HepG2 (cell line): ENCODE results near the gene PEX10. TPM values are rescaled to one million over a fixed set of nuclear protein-coding genes. Genes with fewer than 3 reads are reported as not detected.
A peak's percentile ranks its signal among the peaks of the same experiment; 100 is the strongest.

Experiments used
- BCL6 ChIP-seq: IDR thresholded peaks from 2 replicates; pipeline ENCODE4 v1.6.1; 2016; ENCODE audit warnings: missing genetic modification reagents, missing compliant biosample characterization
- FOXO1 ChIP-seq: sonication (generic); formaldehyde crosslinking; IDR thresholded peaks from 2 replicates; pipeline ENCODE4 v1.4.0; 2020; ENCODE audit warnings: missing genetic modification reagents
- HNRNPK ChIP-seq: fragments of 200-400 bp; formaldehyde crosslinking; IDR thresholded peaks from 2 replicates; pipeline ENCODE4 v1.6.1; 2018; ENCODE audit warnings: low read length, low read depth, moderate library complexity, mild to moderate bottlenecking; ENCODE audit not compliant: poor library complexity, severe bottlenecking
- KAT7 ChIP-seq: IDR thresholded peaks from 2 replicates; pipeline ENCODE4 v1.6.1; 2018; ENCODE audit warnings: borderline replicate concordance, missing compliant biosample characterization
- KDM3A ChIP-seq: IDR thresholded peaks from 2 replicates; pipeline ENCODE4 v1.6.1; 2018; ENCODE audit warnings: low read depth, missing compliant biosample characterization
- RXRB ChIP-seq: IDR thresholded peaks from 2 replicates; pipeline ENCODE4 v1.6.1; 2016; ENCODE audit warnings: borderline replicate concordance, missing genetic modification reagents, missing compliant biosample characterization
- SRF ChIP-seq: IDR thresholded peaks from 2 replicates; pipeline ENCODE4 v1.6.1; 2011; ENCODE audit warnings: mild to moderate bottlenecking, low read depth, low read length, moderate library complexity
- SRSF1 ChIP-seq: fragments of 200-400 bp; formaldehyde crosslinking; optimal IDR thresholded peaks from 2 replicates; pipeline ENCODE3; 2017; ENCODE audit warnings: mild to moderate bottlenecking, low read depth, low read length, moderate library complexity
- SYNCRIP ChIP-seq: fragments of 200-400 bp; formaldehyde crosslinking; IDR thresholded peaks from 2 replicates; pipeline ENCODE4 v1.6.1; 2018; ENCODE audit warnings: mild to moderate bottlenecking, low read depth, low read length; ENCODE audit not compliant: insufficient read depth
- TBX2 ChIP-seq: sonication (generic); formaldehyde crosslinking; IDR thresholded peaks from 2 replicates; pipeline ENCODE4 v1.5.0; 2020; ENCODE audit warnings: missing genetic modification reagents, mild to moderate bottlenecking, borderline replicate concordance
- TGIF2 ChIP-seq: IDR thresholded peaks from 2 replicates; pipeline ENCODE4 v1.6.1; 2016; ENCODE audit warnings: control low read depth, missing compliant biosample characterization
- ZBED4 ChIP-seq: sonication (generic); formaldehyde crosslinking; IDR thresholded peaks from 2 replicates; pipeline ENCODE4 v1.4.0; 2020; ENCODE audit warnings: missing genetic modification reagents, borderline replicate concordance
- ZBTB7B ChIP-seq: sonication (generic); formaldehyde crosslinking; IDR thresholded peaks from 2 replicates; pipeline ENCODE4 v1.4.0; 2020; ENCODE audit warnings: missing genetic modification reagents
- ZNF18 ChIP-seq: sonication (generic); formaldehyde crosslinking; IDR thresholded peaks from 2 replicates; pipeline ENCODE4 v1.8.0; 2022; ENCODE audit warnings: mild to moderate bottlenecking, missing genetic modification reagents; ENCODE audit not compliant: insufficient replicate concordance
- ZNF260 ChIP-seq: sonication (generic); formaldehyde crosslinking; IDR thresholded peaks from 2 replicates; pipeline ENCODE4 v1.4.0; 2020; ENCODE audit warnings: missing genetic modification reagents, low read depth, mild to moderate bottlenecking, borderline replicate concordance
- ZNF431 ChIP-seq: sonication (generic); formaldehyde crosslinking; IDR thresholded peaks from 2 replicates; pipeline ENCODE4 v1.9.0; 2022; ENCODE audit warnings: missing genetic modification reagents, low read depth, mild to moderate bottlenecking, borderline replicate concordance
- ZNF44 ChIP-seq: sonication (generic); formaldehyde crosslinking; IDR thresholded peaks from 2 replicates; pipeline ENCODE4 v1.5.1; 2020; ENCODE audit warnings: mild to moderate bottlenecking, missing genetic modification reagents
- ZNF468 ChIP-seq: sonication (generic); formaldehyde crosslinking; IDR thresholded peaks from 2 replicates; pipeline ENCODE4 v1.8.0; 2022; ENCODE audit warnings: mild to moderate bottlenecking, moderate library complexity, missing genetic modification reagents
- ZNF556 ChIP-seq: sonication (generic); formaldehyde crosslinking; IDR thresholded peaks from 2 replicates; pipeline ENCODE4 v1.4.0; 2020; ENCODE audit warnings: mild to moderate bottlenecking, missing genetic modification reagents, borderline replicate concordance
- ZNF703 ChIP-seq: sonication (generic); formaldehyde crosslinking; IDR thresholded peaks from 2 replicates; pipeline ENCODE4 v1.5.1; 2020; ENCODE audit warnings: missing genetic modification reagents, mild to moderate bottlenecking, moderate library complexity, borderline replicate concordance
- ZNF83 ChIP-seq: sonication (generic); formaldehyde crosslinking; IDR thresholded peaks from 2 replicates; pipeline ENCODE4 v1.4.0; 2020; ENCODE audit warnings: missing genetic modification reagents, mild to moderate bottlenecking, borderline replicate concordance
- polyA plus RNA-seq, 8 experiments: library from polyadenylated mRNA; depleted of rRNA in 3 of 8; stranded (reverse) in 7 of 8; unstranded in 1 of 8; fragments of >200 nt; fragmentation: Illumina TruSeq in 4 of 8; extraction: Trizol in 4 of 8; gene quantifications; 2 replicates each; pipeline versions ENCODE4 v1.2.1 to v1.2.3, GENCODE V29; 2011 to 2016; ENCODE audit warnings: low read depth in 4 of 8, missing spikeins in 1 of 8, mixed read lengths in 1 of 8; ENCODE audit not compliant: insufficient read depth in 1 of 8
- total RNA-seq, 5 experiments: library from RNA; depleted of rRNA; stranded (reverse); fragments of >200 nt; fragmentation: Illumina TruSeq; extraction: Trizol; gene quantifications; 2 replicates each; pipeline ENCODE4 v1.2.3, GENCODE V29; 2016; ENCODE audit warnings: low read depth in 1 of 5
- TF ChIP-seq, protein P1 (sequence below): sonication (generic); formaldehyde crosslinking; conservative IDR thresholded peaks from 2 replicates; pipeline ENCODE4 v1.8.0; 2022; ENCODE audit warnings: mild to moderate bottlenecking, moderate library complexity, missing genetic modification reagents

Gene PEX10
- total and polyA plus RNA-seq, 2 of the 13 experiments (the other 11 are each of a cell fraction or from before 2014, with no cell fraction given) = 16.1 to 39.6 TPM

DNA sequence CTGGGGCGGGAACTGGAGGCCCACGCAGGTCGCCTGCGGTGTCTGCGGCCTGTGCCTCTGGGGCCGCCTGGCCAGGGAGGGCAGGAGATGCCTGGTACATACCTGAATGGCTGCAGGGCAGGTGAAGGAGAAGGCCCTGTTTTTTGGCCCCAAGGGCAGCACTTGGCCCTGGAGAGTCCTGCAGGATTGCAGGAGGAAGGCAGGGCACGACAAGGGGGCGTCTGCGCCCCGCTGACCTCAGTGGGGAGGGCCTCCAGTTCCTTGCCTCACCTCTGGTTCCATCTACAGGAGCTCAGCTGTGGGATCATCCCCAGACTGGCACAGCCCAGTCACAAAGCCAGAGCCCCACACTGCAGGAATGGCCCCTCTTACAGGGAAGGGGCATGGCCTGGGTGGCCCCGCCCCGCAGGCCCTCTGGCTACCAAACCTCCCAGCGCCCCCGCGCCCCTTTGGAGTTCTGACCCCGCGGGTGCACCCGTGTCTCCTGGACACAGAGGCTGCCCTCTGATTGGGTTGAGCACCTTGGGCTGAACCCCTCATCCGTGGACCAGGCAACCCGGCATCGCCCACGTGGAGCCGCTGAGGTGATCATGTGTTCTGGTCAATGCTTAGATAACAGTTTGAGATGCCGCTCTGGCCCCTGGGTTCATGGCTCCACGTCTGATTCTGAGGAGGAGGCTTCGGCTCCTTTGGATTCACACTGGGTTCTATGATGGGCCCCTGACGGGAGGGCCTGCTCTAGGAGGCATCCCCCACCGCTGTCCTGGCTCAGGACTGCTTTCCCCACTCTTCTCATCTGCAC, 1.3 kb upstream of the PEX10 start (continued):
- TF ChIP-seq ZBED4 (CRISPR knock-in tag) = no peak
- TF ChIP-seq HNRNPK = no peak
- TF ChIP-seq, protein P1, sequence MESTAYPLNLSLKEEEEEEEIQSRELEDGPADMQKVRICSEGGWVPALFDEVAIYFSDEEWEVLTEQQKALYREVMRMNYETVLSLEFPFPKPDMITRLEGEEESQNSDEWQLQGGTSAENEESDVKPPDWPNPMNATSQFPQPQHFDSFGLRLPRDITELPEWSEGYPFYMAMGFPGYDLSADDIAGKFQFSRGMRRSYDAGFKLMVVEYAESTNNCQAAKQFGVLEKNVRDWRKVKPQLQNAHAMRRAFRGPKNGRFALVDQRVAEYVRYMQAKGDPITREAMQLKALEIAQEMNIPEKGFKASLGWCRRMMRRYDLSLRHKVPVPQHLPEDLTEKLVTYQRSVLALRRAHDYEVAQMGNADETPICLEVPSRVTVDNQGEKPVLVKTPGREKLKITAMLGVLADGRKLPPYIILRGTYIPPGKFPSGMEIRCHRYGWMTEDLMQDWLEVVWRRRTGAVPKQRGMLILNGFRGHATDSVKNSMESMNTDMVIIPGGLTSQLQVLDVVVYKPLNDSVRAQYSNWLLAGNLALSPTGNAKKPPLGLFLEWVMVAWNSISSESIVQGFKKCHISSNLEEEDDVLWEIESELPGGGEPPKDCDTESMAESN (CRISPR knock-in tag) = no peak; the same call in 1 of the 2 replicates
- peak; percentile 72; the same call in 1 of the 2 replicates for TF ChIP-seq ZBTB7B
- no peak for TF ChIP-seq ZNF18 (CRISPR knock-in tag)
- TF ChIP-seq TGIF2 (CRISPR knock-in tag) = peak; percentile 46; the same call in 1 of the 2 replicates
- no peak for TF ChIP-seq TBX2 (CRISPR knock-in tag)
- no peak for TF ChIP-seq ZNF703
- no peak; the same call in 1 of the 2 replicates for TF ChIP-seq ZNF431 (CRISPR knock-in tag)
- TF ChIP-seq ZNF556 (CRISPR knock-in tag) = no peak
- TF ChIP-seq KAT7 (CRISPR knock-in tag) = no peak
- TF ChIP-seq FOXO1 (CRISPR knock-in tag) = no peak
- TF ChIP-seq BCL6 (CRISPR knock-in tag) = no peak
- TF ChIP-seq ZNF44 (CRISPR knock-in tag) = no peak
- TF ChIP-seq KDM3A (CRISPR knock-in tag) = peak; percentile 27; the same call in 1 of the 2 replicates
- TF ChIP-seq SYNCRIP = no peak
- no peak; the same call in 1 of the 2 replicates for TF ChIP-seq RXRB (CRISPR knock-in tag)
- peak; percentile 5; the same call in 1 of the 2 replicates for TF ChIP-seq ZNF83 (CRISPR knock-in tag)
- TF ChIP-seq SRF = no peak
- no peak for TF ChIP-seq ZNF260 (CRISPR knock-in tag)
- TF ChIP-seq SRSF1 = no peak
- no peak; the same call in 1 of the 2 replicates for TF ChIP-seq ZNF468 (CRISPR knock-in tag)
